Measurements from ENCODE around the gene CUX1.
"Not testable (repeated sequence)": the region's sequence is repeated elsewhere in the genome, so short reads cannot be mapped to it uniquely, and the experiment has no call there.

CUX1 gene

DNA sequence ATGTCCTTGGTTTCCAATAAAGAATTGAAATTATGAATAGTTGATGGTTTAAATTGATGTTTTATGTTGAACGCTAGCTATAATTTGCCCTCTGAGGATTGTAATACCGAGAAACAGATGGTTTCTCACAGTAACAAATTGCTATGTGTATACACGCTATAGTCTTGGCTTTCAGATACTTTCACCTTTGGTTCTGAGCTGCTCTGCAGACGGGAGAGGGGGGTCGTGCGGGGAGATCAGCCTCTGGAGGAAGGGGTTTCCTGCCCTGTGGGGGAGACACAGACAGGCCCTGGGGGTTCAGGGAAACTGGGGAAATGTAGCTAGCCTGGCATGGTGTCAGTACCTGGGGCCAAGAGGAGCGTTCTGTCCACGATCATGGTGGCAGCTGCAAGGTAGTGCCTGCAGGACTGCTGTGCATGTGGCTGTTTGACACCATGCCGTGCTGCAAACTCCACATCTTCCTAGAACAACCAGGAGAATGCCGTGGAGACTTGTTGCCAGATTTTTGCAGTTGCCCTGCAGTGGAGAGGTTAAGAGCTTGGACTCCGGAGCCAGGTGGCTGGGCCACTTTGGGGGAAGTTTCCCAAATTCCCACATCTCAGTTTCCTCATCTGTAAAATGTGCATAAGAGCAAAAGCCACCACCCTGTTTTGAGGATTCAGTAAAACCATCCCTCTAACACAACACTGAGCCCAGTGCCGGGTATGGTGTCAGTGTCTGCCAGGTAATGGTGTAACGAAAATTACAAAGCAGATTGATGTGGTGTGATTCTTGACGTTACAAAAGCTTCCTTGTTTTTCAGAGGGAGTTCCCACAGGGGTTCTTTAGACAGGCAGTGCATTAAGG lies 167.9 kb downstream of the CUX1 start:
- no peak for DNase-seq (ENCODE audit: low spot score)

DNA sequence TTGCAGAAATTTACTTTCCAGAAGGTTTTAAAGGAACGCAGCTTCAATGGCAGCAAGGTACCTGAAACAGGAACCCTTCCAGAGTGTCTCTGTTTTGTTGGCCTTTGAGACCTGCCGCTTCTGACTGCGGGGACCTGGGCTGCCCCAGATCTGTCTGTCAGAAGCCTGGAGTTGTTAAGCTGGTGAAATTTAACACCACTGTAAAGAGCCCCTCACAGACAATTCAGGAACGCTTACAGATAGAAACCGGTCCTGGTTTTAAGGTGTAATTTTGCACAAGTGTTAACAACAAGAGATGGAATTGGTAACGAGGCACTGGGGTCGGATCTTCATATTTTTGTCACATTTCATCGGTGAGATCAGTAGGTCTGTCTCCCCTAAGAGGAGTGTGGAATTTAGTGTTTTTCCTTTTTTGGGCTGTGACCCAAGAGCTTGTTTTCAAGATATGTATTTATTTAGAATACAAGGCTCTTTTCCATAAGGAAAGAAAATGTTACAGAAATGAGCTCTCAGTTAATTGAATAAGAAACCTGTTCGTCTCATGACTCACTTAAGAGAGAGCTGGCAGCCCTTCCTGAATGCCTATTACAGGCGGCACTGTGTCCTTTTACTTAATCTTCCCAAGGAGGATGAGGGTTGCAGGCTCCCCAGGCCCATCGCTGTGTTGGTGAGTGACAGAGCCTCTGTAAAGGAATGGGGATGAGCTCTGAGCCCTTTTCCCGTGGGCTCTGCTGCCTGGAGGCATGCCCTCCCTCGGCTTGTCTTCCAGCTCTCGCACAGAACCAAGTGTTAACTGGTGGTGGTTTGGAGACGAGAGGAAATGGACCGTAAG lies 168.7 kb downstream of the CUX1 start:
- DNase-seq (ENCODE audit: low spot score) = no peak

DNA sequence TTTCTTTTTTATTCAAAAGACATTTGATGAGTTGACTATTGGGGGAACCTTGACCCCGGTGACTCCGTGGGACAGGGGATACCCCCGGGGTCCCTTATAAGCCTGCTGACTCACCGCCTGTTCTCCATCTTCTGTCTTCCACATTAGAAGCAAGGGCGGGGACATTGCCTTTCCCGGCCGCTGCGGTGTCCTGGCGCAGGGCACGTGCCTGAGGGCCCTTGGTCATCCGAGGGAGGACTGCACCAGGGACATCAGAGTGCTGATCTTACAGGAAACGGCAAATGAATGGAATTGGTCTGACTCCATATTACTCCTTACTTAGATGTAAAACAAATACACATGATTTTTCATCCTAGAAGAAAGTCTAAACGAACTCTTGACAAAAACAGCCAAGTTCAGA lies 170.1 kb downstream of the CUX1 start:
- DNase-seq (ENCODE audit: low spot score) = no peak

DNA sequence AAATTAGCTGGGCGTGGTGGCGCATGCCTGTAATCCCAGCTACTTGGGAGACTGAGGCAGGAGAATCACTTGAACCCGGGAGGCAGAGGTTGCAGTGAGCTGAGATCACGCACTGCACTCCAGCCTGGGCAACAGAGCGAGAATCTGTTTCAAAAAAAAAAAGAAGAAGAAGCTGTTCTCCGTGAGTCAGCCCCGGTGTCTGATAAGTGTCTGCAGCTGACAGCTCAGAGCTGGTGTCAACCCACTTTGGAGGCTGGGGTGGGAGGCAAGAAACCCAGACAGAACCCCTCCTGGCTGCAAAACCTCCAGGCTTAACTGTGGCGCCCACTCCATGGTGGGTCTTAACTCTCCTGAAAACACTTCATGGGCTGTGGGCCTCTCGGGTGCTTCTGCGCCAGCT lies 170.6 kb downstream of the CUX1 start:
- not testable (repeated sequence) for DNase-seq (ENCODE audit: low spot score)

DNA sequence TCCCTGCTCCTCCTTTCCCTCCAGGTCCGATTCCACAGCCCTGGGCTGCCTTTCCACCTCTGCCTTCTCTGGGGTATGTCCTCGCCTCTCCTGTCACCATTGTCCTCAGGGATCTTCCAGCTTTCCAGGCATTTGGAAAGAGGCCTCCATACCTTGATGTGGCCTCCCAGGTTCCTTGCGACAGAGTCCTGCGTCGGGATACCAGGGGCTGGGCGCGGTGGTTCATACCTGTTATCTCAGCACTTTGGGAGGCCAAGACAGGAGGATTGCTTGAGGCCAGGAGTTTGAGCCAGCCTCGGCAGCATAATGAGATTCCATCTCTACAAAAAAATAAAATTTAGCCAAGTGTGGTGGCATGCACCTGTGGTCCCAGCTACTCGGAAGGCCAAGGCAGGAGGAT lies 171.1 kb downstream of the CUX1 start:
- DNase-seq (ENCODE audit: low spot score) = no peak

DNA sequence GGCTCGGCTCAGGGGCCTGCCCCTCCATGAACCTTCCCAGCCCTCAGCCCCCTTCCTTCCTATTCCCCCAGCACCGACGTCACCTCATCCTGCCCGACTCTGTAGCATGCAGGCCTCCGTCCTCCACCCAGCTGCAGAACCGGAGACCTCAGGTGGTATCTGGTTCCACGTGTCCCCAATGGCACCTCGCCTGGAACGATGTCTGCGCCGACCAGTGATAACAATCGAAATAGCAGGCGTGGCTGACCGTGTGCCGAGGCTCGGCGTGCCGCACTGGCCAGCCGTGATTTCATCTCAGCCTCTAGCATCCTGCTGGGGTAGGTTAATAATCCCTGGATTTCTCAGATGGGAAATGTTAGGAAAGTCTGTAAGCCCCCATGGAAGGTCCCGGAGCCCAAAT lies 171.7 kb downstream of the CUX1 start:
- no peak for DNase-seq (ENCODE audit: low spot score)

DNA sequence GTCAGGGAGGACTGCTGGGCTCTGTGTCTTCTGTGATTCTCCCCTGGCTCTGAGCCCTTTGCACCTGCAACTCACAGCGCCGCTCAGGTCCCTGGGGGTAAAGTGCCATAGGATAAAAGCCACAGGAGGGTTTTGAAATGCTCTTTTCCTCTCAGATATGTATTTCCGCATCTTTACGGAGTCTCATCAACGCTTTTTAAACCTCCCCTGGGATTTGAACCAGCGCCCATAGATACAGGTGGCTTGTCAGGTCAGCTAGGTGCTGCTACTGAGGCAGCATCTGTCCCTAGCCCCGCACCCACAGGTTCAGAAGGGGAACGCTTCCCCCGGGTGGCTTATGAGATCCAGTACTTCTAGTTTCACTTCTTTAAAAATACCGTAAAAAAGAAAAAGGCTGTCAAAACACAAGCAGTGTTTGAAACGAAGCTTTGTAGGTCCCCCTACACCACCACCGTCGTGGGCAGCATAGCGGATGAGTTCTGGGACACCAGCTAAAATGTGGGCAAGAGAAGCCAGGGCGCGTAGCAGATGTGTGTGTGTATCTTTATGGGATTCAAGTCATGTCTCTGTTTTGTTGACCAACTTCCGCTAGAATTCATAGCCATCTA lies 173.5 kb downstream of the CUX1 start:
- DNase-seq (ENCODE audit: low spot score) = no peak

DNA sequence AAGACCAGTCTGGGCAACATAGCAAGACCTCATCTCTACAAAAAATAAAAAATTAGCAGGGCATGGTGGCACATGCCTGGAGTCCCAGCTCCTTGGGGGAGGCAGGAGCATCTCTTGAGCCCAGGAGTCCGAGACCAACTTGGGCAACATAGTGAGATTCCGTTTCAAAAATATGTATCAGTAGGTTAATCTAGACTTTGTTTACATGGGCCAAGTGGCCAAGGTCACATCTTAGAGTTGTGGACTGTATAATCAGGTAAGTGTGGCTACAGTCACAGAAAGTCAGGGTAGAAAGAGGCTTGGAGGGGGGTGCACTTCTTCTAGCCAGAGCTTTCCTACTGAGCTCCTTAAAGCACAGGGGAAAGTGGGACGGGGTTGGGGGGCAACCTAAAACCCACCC lies 174.4 kb downstream of the CUX1 start:
- no peak for DNase-seq (ENCODE audit: low spot score)

DNA sequence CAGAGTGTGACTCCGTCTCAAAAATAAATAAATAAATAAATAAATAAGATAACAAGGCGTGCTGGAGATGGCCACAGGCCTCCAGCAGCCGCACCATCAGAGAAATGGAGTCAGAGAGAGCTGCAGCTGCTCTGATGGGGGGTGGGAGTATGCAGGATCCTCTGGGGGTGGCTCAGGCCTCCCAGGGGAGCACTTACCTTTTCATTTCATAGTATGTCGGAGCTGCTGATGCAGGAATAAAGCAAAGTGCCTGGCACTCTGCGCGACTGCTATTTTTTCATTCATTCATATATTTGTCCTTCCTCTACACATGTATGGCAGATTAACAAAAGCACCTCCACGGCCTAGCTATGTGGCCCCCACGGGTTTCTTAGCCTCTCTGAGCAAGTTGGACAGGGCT lies 175.9 kb downstream of the CUX1 start:
- DNase-seq (ENCODE audit: low spot score) = no peak

DNA sequence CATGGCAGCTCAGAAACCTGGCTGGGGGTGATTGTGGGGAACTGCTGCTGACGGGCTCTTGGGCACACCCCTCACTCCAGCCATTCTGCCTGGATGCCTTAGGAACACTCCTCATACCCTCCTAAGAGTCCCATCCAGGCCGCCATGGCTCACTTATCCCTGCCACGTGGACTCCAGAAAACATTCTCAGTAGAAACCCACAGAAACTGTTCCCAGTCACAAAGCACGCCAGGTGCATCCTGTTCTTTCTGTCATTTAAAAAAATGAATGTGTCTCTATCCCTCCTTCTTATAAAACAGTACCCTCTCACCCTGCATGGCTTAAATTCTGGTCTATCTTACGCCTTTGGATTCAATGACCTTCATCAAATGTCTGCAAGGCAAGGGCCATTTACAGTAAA lies 177.7 kb downstream of the CUX1 start:
- DNase-seq (ENCODE audit: low spot score) = no peak

DNA sequence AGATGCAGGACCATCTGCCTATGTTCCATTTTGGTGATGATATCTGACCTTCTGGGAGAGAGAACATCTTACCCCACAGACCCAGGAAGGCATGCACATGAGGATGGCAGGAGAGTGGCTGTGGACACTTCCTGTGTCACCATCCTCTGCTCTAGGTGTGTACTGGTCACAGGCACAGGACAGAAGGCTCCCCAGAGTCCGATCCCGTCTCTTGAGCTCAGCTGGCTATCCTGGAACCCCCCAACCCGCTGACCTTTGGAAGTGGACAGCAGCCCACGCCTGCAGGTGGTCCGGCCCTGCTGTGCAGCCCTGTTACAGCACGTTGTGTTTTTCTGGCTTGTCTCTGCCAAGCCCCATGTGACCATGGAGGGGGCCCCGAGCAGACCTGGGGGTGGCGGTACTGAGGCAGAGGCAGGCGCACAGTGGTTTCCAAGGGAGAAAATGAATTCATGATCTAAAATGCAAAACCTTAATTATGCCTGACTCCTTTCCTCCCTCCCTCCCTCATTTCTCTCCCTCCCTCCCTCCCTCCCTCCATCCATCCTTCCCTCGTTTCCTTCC lies 178.8 kb downstream of the CUX1 start:
- DNase-seq (ENCODE audit: low spot score) = no peak

DNA sequence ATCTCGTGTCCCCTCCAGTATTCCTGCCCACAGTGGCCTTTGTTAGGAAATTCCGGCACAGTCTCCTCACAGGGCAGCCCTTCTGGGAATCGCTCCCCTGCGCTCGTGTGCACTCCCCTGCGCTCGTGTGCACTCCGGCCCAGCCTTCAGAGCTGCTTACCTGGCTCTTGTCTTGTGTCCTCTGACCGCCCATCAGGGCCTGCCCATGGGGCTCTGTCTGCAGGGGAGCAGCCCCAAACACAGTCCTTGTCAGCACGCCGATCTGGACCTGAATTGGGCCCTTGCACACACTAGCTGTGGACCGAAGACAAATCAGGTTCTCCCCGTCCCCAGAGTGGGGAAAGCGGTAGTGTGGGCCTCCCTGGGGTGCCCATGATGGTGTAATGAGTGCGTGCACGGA lies 179.4 kb downstream of the CUX1 start:
- no peak for DNase-seq (ENCODE audit: low spot score)

DNA sequence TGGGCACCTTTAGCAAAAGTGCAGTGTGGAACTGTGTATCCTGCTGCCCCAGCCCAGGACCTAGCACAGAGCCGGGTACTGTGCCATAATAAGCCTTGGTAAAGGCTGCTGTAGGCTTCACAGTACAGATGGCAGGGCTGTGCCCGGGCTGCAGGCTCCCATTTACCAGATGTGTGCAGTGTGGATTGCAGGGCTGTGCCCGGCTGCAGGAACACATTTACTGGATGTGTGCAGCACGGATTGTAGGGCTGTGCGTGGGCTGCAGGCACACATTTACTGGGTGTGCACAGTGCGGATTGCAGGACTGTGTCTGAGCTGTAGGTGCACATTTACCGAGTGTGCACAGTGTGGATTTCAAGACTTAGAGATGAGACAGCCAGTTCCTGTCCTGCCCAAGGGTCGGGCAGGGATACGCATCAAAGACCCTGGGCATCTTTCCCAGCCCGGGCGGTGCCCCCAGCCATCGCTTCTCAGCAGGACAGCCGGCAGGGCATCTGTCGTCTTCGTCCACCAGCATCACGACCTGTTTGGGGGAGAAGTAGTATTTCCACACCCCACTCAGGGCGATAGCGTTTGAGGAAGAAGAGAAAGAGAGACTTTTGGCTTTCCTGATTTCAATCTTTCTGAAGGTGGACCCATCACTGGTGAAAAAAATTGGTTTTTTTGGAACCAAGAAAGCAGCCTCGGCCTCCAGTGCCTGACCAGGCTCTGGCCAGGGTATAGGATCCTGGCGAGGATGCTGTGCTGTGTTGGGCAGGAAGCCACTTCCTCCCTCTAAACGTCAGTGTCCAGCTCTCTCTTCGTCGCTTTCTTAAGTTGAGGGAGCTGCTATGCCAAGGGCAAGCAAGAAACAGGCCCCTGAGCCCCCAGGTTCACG lies 180.8 kb downstream of the CUX1 start:
- no peak for DNase-seq (ENCODE audit: low spot score)

DNA sequence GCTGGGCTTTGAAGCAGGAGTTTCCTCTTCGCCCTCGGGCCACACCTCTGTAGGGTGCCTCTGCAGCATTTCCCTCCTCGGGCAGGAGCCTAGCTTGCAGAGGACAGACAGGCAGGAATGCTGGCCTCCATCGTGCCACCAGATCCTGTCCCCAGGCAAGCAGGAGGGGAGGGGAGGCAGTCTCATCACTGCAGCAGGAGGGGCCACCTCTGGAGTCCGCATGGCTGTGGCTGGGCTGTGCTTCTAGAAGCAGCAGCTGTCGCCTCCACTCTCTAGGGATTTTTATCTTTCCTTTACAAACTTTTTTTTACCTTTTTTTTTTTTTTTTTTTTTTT lies 181.4 kb downstream of the CUX1 start:
- no peak for DNase-seq (ENCODE audit: low spot score)

DNA sequence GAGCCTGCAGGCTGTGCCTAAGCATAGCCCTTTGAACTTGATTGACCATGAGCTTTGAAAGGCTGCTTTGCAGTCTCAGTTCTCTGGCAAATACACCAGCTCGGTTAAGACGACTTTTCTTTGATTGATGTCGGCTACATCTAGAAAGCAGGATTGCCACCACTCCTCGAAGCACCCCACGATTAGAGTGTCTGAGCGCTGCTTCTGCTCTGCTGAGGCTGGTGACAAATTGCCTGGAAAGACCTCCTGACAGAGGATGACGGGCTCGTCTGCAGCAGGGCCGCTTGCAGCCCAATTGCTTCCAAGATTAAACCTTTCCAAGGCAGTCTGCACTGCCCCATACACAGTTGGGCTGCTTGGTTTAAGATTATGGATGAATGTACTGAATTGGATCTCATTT lies 182.0 kb downstream of the CUX1 start:
- no peak for DNase-seq (ENCODE audit: low spot score)

DNA sequence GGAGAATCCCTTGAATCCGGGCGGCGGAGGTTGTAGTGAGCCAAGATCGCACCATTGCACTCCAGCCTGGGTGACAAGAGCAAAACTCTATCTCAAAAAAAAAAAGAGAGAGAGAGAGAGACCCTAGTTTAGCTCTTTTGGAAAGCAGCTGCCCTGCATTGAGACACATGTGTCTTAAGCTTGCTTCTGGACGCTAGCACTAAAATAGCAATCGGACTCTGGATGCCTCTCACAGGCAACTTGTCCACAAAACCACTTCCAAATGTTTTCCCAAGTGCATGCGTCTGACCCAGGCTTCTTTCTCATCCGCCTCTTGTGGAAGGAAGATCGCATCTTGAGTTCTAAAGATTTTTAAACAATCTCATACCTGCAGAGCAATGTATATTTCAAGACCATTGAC lies 182.7 kb downstream of the CUX1 start:
- DNase-seq (ENCODE audit: low spot score) = no peak

DNA sequence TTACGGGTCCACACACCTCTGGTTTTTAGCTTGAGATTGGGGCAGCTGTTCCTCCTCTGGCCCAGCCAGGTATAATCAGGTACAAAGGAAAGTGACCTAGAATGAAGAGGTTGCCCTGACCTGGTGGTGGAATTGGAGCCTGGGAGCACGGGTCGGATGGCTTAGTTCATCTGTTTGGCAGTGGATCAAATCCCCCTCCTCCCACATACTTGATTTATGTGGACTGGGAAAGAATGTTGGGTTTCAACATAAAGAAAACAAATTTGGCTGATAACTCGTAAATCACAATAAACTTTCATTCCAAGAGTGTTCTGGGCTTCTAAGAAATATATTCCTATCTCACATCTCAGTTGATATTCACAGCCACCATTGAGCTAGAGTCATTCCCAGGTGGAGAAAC lies 186.8 kb downstream of the CUX1 start:
- no peak for DNase-seq (ENCODE audit: low spot score)

DNA sequence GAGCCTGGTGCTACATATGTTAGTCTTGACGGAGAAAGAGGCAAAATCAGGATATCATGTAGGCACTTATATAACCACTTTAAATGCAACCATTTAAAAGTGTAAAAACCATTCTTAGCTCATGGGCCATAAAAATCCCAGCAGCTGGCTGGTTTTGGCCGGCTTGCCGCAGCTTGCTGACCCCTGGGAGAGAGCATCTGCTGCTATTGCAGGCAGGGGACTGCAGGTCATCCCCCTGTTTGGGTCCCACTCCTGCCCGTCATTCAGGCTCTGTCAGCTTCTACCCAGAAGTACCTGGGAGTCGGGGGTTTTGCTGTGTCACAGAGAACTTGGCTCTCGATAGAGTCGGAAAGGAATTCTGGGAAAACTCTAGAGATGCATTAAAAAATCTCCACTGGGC lies 187.4 kb downstream of the CUX1 start:
- no peak for DNase-seq (ENCODE audit: low spot score)

DNA sequence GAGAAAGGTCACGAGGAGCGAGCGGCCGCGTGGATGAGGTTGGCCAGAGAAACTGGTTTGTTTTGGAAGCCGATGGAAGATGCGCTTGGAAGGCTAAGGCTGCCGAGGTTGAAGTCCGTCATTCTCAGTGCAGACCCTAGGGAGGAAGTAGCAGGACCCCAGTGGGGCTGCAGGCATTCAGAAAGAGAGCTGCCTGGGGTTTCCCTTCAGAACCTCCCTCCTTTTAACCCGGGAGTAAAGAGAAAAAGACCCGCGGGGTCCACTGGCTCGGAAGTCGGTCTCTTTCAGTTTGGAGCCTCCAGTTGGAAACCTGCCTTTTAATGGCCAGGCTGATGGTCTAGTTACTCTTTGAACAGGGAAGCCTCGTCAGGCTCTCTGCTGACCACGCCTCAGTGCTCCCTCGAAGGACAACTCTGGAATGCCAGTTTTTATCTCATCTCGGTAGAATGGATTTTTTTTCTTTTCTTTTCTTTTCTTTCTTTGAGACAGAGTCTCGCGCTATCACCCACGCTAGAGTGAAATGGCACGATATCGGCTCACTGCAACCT lies 188.6 kb downstream of the CUX1 start:
- no peak for DNase-seq (ENCODE audit: low spot score)

DNA sequence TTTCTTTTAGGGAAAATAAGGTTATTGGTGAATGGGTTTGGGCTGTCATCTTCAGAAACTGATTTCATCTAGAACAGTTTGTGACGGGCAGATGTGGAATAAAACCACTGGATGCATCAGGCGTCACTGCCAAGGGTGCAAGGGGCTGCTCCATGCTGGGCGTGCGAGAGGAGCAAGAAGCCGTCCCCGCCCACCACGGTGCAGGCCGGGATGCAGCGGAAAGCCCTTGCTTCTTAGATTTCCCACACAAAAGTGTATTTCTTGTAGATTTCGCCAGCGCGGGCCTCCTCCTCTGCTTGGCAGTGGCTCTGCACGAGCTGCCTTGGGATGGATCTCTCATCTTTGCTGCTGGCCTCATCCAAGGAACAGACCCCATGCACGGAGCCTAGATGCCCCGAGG lies 189.3 kb downstream of the CUX1 start:
- DNase-seq (ENCODE audit: low spot score) = no peak

DNA sequence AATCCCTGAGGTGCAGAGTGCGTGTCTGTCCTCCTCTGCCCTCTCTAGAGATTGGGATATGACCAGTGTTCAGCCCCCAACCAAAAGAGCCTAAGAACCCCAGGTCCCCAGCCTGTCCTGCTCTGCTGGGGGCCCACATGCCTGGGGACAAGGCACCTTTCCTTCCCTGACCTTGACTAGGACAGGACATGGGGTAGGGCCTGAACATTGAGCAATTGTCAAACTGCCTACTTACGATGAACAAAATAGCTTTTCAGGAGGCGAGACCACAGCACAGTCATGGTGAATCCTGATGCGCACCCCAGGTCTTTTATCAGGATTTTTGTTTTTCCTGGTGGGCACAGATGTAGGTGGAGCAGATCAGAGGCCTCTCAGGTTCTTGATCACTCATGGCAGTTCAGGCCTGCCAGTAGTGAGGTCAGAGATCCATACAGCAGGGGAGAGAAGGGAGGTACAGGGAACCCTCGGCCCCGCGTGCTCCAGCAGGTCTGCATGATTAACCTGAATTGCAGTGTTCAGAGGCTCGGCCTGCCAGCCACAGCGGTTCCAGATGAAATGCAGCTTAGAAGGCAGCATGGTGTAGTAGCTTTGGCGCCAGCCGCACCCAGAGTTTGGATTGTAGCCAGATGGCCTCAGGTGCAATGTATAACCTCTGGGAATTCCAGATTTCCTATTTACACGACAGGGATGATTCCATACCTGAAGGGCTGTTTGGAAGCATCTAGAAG lies 191.3 kb downstream of the CUX1 start:
- no peak for DNase-seq (ENCODE audit: low spot score)
